GM12864 (cell line): Measurements from ENCODE around the gene KRTAP6-3.

Experiments
- DNase-seq: peaks from one replicate; pipeline ENCODE4 v3.0.0-alpha.2; 2011; ENCODE audit warnings: low read depth
- H3K4me3 ChIP-seq: 2 replicates; pipeline ENCODE4 v1.5.1; 2011; ENCODE audit warnings: mild to moderate bottlenecking, low read depth, low read length, control low read depth
- TF ChIP-seq, protein P1 (sequence below): IDR thresholded peaks from 2 replicates; pipeline ENCODE4 v1.5.1; 2011; ENCODE audit warnings: low read depth, mild to moderate bottlenecking, moderate library complexity, low read length, control low read depth, inconsistent platforms; ENCODE audit errors: missing control alignments

The KRTAP6-3 gene, protein sequence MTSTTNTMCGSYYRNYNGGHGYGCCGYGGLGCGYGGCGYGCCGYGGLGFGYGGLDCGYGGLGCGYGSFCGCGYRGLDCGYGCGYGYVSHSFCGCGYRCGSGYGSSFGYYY

DNA sequence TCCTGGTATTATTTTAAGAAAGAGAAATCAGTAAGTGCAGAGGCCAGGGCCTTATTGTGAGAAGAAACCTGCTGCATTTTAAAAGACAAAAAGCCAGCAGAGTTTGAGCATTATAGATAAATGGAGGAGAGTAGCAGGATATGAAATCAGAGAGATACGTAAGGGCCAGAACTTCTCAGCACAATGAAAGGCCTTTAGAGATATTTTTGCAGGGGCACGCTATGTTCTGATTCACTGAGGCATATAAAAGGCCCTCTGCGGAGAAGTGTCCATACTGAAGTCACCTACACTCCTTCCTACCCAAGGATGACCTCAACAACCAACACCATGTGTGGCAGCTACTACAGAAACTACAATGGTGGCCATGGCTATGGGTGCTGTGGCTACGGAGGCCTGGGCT, at the start of gene KRTAP6-3:
Gene KRTAP6-3 (plus strand): TSS at position 301 of the 400 bp plus-strand sequence. CDS start 6 bp downstream, at position 307.
- no peak within 1 kb of the TSS for H3K4me3 ChIP-seq
- DNase-seq = no peak
- TF ChIP-seq, protein P1, sequence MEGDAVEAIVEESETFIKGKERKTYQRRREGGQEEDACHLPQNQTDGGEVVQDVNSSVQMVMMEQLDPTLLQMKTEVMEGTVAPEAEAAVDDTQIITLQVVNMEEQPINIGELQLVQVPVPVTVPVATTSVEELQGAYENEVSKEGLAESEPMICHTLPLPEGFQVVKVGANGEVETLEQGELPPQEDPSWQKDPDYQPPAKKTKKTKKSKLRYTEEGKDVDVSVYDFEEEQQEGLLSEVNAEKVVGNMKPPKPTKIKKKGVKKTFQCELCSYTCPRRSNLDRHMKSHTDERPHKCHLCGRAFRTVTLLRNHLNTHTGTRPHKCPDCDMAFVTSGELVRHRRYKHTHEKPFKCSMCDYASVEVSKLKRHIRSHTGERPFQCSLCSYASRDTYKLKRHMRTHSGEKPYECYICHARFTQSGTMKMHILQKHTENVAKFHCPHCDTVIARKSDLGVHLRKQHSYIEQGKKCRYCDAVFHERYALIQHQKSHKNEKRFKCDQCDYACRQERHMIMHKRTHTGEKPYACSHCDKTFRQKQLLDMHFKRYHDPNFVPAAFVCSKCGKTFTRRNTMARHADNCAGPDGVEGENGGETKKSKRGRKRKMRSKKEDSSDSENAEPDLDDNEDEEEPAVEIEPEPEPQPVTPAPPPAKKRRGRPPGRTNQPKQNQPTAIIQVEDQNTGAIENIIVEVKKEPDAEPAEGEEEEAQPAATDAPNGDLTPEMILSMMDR = no peak

DNA sequence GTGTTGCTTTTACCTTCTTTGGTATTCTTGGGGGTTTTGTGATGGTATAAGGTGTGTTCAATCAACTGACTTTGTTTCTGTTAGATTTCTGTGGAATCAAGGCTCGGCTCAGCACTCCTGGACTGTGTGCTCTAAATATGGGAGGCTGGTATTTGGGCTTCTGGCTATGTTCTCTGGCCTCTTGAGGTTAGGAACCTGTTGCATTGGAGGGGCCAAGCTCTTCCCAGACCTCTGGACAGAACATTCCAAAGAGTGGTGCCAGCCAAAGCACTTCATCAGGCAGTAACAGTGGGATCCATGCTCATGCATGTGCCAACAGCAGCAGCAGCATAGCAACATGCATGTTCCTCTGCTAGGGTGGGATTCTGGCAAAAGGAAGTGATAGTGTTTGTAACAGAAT, 39.5 kb upstream of the KRTAP6-3 start:
- TF ChIP-seq, protein P1 = no peak
- no peak overlapping the region for H3K4me3 ChIP-seq
- no peak for DNase-seq

DNA sequence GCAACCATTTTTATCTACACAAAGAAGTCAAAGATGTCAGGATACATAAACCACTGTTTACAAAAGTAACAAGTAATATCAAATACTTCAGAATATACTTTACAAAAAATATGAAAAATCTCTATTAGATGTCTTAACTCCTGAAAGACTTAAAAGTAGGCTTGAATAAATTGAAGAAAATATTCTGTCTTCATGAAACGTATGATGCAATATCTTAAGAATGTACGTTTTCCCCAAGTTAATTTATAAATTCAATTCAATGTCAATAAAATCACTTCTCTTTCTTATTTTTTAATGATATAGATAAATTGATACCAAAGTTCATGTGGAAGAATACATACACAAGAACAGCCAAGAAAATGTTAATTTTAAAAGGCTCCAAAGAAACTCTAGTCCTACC, 37.1 kb upstream of the KRTAP6-3 start:
- TF ChIP-seq, protein P1 = no peak
- H3K4me3 ChIP-seq = no peak overlapping the region
- DNase-seq = no peak

DNA sequence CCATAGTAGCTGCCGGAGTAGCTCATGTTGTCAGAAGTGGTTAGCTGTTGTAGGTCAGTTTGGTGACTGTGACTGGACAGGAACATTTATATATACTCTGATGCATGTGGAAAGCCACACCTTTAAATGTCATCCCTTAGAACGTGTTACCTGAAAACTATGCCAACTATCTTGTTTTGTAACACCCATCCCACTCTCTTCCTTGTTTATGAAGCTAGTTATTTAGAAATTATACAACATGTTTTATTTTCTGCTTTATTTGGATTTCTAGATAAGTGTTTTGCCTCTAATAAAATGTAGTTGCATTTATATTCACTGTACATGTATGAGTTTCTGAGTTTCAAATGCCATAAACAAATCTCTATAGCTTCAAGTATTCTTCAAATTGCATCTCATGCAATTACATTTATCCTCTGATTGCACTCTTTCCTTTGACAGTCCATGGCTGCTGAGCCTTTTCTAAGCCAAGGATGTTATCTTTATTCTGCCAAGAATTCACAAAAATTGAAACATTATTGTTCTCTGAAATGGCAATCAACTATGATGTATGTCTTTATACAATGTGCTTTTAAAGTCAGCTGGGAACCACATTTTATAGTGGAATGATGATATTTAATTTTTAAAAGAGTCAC, 30.9 kb upstream of the KRTAP6-3 start, which contains the start of gene KRTAP19-7:
Gene KRTAP19-7 (minus strand): TSS at position 51 of the 632 bp plus-strand sequence. CDS start 25 bp downstream, at position 26.
- H3K4me3 ChIP-seq = no peak within 1 kb of the TSS
- TF ChIP-seq, protein P1 = no peak
- no peak for DNase-seq

DNA sequence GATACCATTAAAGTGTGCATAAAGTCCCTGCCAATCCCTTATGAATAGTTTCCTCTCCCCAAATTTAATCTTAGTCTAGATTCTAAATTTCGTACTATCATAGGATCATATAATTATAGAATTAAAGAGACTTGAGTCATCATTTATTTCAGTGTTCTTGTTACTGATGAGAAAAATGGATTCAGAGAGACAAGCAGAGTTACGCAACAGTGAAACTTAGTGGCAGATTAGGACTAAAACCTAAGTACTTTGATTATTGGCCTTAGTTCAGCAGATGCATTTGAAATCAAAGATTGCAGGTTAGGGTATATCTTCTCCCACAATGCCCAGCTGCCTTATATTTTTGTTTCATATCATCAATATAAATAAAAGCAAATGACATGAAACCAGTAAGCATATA, 30.3 kb upstream of the KRTAP6-3 start:
- no peak overlapping the region for H3K4me3 ChIP-seq
- TF ChIP-seq, protein P1 = no peak
- DNase-seq = no peak

DNA sequence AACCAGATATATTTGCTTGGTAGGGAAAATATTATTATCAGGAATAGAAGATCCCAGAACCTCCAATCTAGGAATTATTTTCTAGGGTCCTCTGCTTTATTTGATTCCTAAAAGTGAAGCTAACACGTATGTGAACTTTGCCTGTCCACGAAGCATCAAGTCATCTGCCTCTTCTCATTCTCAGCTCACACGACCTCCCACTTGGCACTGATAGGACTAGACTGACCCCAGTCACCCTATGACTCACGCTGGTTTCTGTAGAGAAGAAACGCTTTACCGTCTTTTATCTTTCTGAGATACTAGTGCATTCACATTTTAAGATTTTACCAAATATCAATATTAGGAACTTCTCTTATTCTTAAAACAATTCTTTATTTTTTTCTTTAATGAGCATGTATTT, 29.2 kb upstream of the KRTAP6-3 start:
- H3K4me3 ChIP-seq = no peak overlapping the region
- no peak for DNase-seq
- TF ChIP-seq, protein P1 = no peak

DNA sequence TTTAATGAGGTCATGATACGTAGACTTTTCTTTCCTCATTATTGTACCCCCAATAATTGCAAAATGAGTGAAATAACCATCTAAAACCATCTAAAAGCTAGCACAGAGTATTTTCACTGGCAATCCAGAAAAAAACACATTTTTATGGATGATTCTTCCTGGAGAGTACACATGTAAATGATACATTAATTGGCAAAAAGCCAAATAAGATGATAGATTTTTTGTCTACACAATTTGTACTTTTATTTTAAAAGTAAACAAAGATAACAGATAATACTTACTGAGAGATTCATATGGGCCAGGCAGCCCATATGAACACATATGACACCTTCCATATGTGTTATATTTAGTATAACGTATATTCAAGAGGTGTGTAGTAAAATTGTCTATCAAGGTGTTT, 28.6 kb upstream of the KRTAP6-3 start:
- TF ChIP-seq, protein P1 = no peak
- DNase-seq = no peak
- H3K4me3 ChIP-seq = no peak overlapping the region
